Measurements from ENCODE around the gene PLA2G4D. TPM values are rescaled to one million over a fixed set of nuclear protein-coding genes. Genes with fewer than 3 reads are reported as not detected.

Gene PLA2G4D
- total and polyA plus RNA-seq, 4 donors: 0.12 to 0.31 (median 0.15) TPM; not detected in 1

- no peak for DNase-seq
- H3K4me3 ChIP-seq: no peak overlapping the region
- no peak for TF ChIP-seq CTCF (IDR thresholded peaks at IDR 0.05; ENCODE audit: control extremely low read depth, extremely low read depth)
- H3K27ac ChIP-seq (ENCODE audit: low read depth in 1 of 2, low read length in 1 of 2): no peak overlapping the region
- H3K36me3 ChIP-seq (ENCODE audit: control insufficient read depth in 4 of 4, insufficient read depth in 4 of 4, low read length in 4 of 4): no peaks in the 10 kb centered on the region
- no peaks in the 10 kb centered on the region for H3K9me3 ChIP-seq (ENCODE audit: control insufficient read depth in 4 of 4, insufficient read depth in 3 of 4, low read length in 3 of 4)
- ATAC-seq (ENCODE audit: insufficient read depth, low FRiP score): no peak
- no peaks in the 10 kb centered on the region for H3K27me3 ChIP-seq (ENCODE audit: control insufficient read depth in 3 of 3, insufficient read depth in 3 of 3, low read length in 2 of 3)
- 94 to 97% methylated on average over 5 of the region's 5 CpGs for WGBS, 2 donors
- peaks cover 0 to 13% (median 4%) of the 10 kb centered on the region in 5 donors for H3K4me1 ChIP-seq (ENCODE audit: control insufficient read depth in 5 of 5, insufficient read depth in 5 of 5, low read length in 5 of 5)
- no peak overlapping the region for H3K9ac ChIP-seq (ENCODE audit: insufficient read depth in 1 of 2, low read length in 2 of 2)
These were observed 72.8 kb downstream of the PLA2G4D start for GRCh38 chr15:42021593-42021992.

GRCh38 chr15:42020713-42021273 is 73.6 kb downstream of the PLA2G4D start, which contains the start of gene PLA2G4E:
Gene PLA2G4E (minus strand): TSS chr15:42021042. CDS start chr15:42021030, 12 bp downstream.
- TF ChIP-seq CTCF (IDR thresholded peaks at IDR 0.05; ENCODE audit: control extremely low read depth, extremely low read depth): no peak
- no peak within 1 kb of the TSS for H3K27ac ChIP-seq (ENCODE audit: low read depth in 1 of 2, low read length in 1 of 2)
- H3K9ac ChIP-seq (ENCODE audit: insufficient read depth in 1 of 2, low read length in 2 of 2): no peak within 1 kb of the TSS

GRCh38 chr15:42018306-42019224 is 75.8 kb downstream of the PLA2G4D start:
- Histone ChIP-seq H3K27ac (ENCODE audit: low read depth in 1 of 2, low read length in 1 of 2) (no peak overlapping the region), H3K36me3 (ENCODE audit: control insufficient read depth in 4 of 4, insufficient read depth in 4 of 4, low read length in 4 of 4) (no peaks in the 10 kb centered on the region), H3K9ac (ENCODE audit: insufficient read depth in 1 of 2, low read length in 2 of 2) (no peak overlapping the region), H3K9me3 (ENCODE audit: control insufficient read depth in 4 of 4, insufficient read depth in 3 of 4, low read length in 3 of 4) (no peaks in the 10 kb centered on the region), H3K4me1 (ENCODE audit: control insufficient read depth in 5 of 5, insufficient read depth in 5 of 5, low read length in 5 of 5) (peaks cover 0 to 13% (median 4%) of the 10 kb centered on the region in 5 donors), H3K27me3 (ENCODE audit: control insufficient read depth in 3 of 3, insufficient read depth in 3 of 3, low read length in 2 of 3) (no peaks in the 10 kb centered on the region), H3K4me3 (no peak overlapping the region)
- 65 to 72% methylated on average over 6 of the region's 6 CpGs for WGBS, 2 donors
- DNase-seq: peak; percentile 43 to 55 (median 50)
- no peak for ATAC-seq (ENCODE audit: insufficient read depth, low FRiP score)
- TF ChIP-seq CTCF (IDR thresholded peaks at IDR 0.05; ENCODE audit: control extremely low read depth, extremely low read depth): no peak

More at GRCh38 chr15:42020713-42021273, 73.6 kb downstream of the PLA2G4D start, which contains the start of gene PLA2G4E:
- peaks cover 0 to 13% (median 4%) of the 10 kb centered on the region in 5 donors for H3K4me1 ChIP-seq (ENCODE audit: control insufficient read depth in 5 of 5, insufficient read depth in 5 of 5, low read length in 5 of 5)
- H3K9me3 ChIP-seq (ENCODE audit: control insufficient read depth in 4 of 4, insufficient read depth in 3 of 4, low read length in 3 of 4): no peaks in the 10 kb centered on the region
- ATAC-seq (ENCODE audit: insufficient read depth, low FRiP score) (no peak), DNase-seq (no peak)
- WGBS, 2 donors: 92 to 99% methylated on average over 5 of the region's 5 CpGs
- no peaks in the 10 kb centered on the region for H3K36me3 ChIP-seq (ENCODE audit: control insufficient read depth in 4 of 4, insufficient read depth in 4 of 4, low read length in 4 of 4)
- no peaks in the 10 kb centered on the region for H3K27me3 ChIP-seq (ENCODE audit: control insufficient read depth in 3 of 3, insufficient read depth in 3 of 3, low read length in 2 of 3)
- no peak within 1 kb of the TSS for H3K4me3 ChIP-seq

Other genes starting within 250 kb of the PLA2G4D start
- 1 to 10 TPM; 1.6 to 2.0 TPM for gene SPTBN5, start 200.5 kb downstream of the PLA2G4D start, total RNA-seq
- gene SPTBN5, start 200.5 kb downstream of the PLA2G4D start, polyA plus RNA-seq: 1 to 10 TPM; 1.8 to 3.5 TPM
- 10 to 100 TPM; 20.6 to 36.3 TPM for gene EHD4, start 122.0 kb downstream of the PLA2G4D start, total RNA-seq
- gene EHD4, start 122.0 kb downstream of the PLA2G4D start, polyA plus RNA-seq: 10 to 100 TPM; 16.4 to 31.1 TPM
- 1 to 10 TPM in 1 of 2 donors, not detected in 1; 1.7 TPM for gene PLA2G4E, start 73.5 kb downstream of the PLA2G4D start, total RNA-seq
- gene PLA2G4E, start 73.5 kb downstream of the PLA2G4D start, polyA plus RNA-seq: 1 to 10 TPM in 1 of 2 donors, under 1 TPM in 1; 0.38 to 1.7 TPM
- gene PLA2G4F, start 62.1 kb upstream of the PLA2G4D start, total RNA-seq: 100 to 1,000 TPM in 1 of 2 donors, 10 to 100 TPM in 1; 10.9 to 116 TPM
- 10 to 100 TPM; 18.9 to 64.7 TPM for gene PLA2G4F, start 62.1 kb upstream of the PLA2G4D start, polyA plus RNA-seq
- 10 to 100 TPM; 63.8 to 99.1 TPM for gene VPS39, start 113.7 kb upstream of the PLA2G4D start, total RNA-seq
- 10 to 100 TPM; 29.4 to 39.3 TPM for gene VPS39, start 113.7 kb upstream of the PLA2G4D start, polyA plus RNA-seq
- 100 to 1,000 TPM in 1 of 2 donors, 10 to 100 TPM in 1; 73.9 to 105 TPM for gene GANC, start 178.6 kb upstream of the PLA2G4D start, total RNA-seq
- gene GANC, start 178.6 kb upstream of the PLA2G4D start, polyA plus RNA-seq: 10 to 100 TPM; 19.6 to 33.4 TPM
- 100 to 1,000 TPM; 110 to 196 TPM for gene TMEM87A, start 178.9 kb upstream of the PLA2G4D start, total RNA-seq
- 10 to 100 TPM; 50.3 to 63.8 TPM for gene TMEM87A, start 178.9 kb upstream of the PLA2G4D start, polyA plus RNA-seq

Measured in lung (tissue), 12 donors.